GM21825 (cell line): ENCODE results near the gene NHS.
"Not testable (repeated sequence)": the region's sequence is repeated elsewhere in the genome, so short reads cannot be mapped to it uniquely, and the experiment has no call there.

ENCODE experiments used
- ATAC-seq: cut with Tn5 transposase; IDR thresholded peaks from one replicate; pipeline ENCODE4 v1.9.1; 2021; ENCODE audit warnings: mild to moderate bottlenecking, moderate library complexity; ENCODE audit not compliant: unreplicated experiment

The NHS gene

GRCh38 chrX:17544821-17545220, 169.8 kb downstream of the NHS start:
- no peak for ATAC-seq

DNA sequence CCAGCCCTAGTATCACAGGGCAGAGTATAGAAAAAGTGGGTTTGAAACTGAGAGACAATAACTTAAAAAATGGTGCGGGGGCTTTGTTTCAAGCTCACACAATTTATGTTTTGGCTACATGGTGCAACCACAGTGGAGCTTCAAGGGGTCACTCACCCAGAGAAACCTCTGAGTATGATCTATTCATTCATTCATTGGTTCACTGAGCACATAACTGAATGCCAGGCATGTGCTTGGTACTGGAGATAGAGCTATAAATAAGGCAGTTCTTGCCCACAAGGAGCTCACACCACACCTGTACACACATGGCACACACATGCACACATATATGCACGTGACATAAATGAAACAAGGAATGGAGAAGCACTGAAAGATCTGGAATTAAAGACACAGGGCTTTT, 171.4 kb downstream of the NHS start:
- ATAC-seq, result no peak

- ATAC-seq, result no peak
These were observed 172.7 kb downstream of the NHS start for GRCh38 chrX:17547658-17548057.

DNA sequence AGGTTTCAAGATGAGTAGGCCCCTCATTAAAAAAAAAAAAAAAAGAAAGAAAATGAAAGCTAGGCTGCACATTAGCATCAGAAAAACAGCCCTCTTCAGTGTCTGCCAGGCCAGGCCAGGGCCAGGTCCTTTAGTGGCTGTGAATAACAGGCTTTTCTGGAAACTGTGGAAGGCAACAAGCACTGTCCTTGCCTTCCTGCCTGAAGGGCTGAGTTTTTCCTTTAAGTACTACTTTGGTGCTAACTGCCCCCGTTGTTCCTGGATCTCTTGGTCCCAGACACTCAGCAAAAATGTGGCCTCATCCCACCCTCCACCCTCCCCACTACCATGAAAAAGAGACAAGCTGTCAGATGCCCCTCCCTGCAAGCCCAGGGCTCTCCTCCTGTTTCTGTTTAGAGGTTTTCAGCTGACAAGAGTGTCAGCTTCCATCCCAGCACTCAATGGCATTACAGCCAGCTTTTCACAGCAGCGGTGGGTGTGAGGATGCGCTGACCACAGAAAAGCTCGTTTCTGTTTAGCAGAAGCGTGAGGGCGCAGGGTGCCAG, 174.2 kb downstream of the NHS start:
- ATAC-seq, result no peak

DNA sequence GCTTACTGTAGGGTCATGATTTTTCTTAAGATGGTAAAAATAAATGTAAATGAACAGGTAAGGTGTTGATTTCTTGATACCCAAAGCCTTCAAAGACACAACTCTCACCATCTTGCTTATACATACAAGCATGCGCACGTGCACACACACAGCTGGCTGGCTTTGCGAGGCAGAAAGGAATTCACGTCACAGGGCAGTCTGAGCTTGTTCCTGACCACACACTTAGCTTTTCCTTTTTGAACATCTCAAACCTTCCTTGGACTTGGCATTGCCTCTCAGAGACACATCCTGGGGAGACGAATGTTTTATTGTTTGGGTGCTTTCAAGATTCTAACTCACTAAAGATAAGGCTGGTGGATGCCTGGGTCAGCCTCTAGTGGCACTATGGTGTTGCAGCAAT, 175.0 kb downstream of the NHS start:
- no peak for ATAC-seq

DNA sequence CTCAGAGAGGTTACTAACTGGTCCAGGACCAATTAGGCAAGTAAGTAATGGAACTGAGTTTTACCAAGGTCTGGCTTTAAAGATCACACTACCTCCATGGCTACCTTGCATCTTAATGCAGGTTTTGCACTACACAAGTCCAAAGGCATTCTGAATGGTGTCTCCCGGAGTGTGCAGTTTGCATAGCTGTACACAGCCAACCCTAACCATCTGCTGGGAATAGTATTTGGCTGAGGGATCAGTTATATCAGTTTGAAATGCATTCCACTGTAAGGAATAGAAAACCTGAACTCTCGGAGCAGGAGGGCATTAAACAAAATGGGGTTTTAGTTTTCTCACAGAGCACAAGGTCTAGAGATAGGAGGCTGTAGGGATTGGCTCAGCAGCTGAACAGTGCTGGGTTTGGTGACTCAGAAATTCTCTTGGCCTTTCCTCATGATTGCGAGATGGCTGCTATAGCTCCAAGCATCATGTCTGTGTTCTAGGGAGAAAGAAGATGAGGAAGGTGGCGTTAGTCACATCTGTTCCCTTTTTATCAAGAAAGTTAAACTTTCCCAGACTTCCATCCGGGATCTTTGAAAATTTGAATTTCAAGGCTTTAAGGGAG, 177.1 kb downstream of the NHS start:
- no peak for ATAC-seq

GRCh38 chrX:17553469-17553868, 178.5 kb downstream of the NHS start:
- no peak for ATAC-seq

GRCh38 chrX:17553961-17554482, 179.0 kb downstream of the NHS start:
- ATAC-seq, result no peak

DNA sequence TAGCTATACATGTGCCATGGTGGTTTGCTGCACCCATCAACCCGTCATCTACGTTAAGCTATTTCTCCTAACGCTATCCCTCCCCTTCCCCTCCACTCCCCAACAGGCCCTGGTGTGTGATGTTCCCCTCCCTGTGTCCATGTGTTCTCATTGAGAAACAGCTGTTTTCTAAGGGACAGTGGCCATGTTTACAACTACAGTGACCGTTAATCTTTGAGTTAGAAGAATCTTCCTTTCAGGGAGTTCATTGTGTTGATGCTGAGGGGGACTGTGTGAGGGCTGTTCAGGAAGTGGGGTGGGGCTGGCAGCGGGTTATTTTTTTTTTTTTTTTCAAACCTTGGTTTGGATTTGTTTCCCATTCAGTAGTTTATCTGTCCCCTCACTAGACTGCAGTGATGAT, 179.9 kb downstream of the NHS start:
- ATAC-seq, result no peak

- no peak for ATAC-seq
These were observed 180.8 kb downstream of the NHS start for GRCh38 chrX:17555846-17556245.

- ATAC-seq, result no peak
These were observed 184.9 kb downstream of the NHS start for GRCh38 chrX:17559728-17560379.

DNA sequence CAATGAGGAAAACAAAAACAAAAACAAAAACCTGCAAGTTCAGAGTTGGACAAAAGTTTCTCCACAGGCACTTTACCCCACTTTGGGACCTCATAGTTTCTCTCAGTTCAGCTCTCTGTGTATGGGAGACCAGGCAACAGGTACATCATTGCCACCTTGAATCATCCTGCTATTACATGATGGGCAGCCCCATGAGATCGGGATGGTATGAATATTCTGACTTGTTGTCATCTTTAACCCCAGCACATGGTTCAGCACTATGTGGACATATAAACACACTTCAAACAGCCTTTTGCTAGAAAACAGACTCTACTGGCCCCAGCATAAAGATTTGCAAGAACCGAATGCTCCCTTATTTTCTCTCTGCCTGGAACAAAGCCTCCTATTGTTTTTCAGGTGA, 185.4 kb downstream of the NHS start:
- no peak for ATAC-seq

- ATAC-seq, result no peak
These were observed 188.1 kb downstream of the NHS start for GRCh38 chrX:17563076-17563475.

DNA sequence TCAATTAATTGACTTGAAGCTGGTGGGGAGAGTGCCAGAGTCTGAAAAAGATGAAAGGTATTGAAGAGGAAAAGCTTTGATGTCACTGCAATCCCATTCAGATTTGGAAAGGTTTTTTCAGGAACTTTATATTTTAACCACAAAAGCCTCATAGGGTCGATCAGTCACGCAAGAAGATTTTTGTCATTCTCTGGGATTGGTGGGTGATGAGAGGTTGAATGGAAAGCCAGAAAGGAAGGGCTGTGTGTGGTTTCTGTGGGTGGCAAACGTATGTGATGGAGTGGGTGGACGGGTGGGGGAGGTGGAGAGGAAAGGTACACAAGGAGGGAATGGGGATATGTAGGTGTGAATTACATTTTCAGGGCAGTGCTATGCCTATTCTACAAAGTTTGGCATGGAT, 188.5 kb downstream of the NHS start:
- ATAC-seq, result no peak

DNA sequence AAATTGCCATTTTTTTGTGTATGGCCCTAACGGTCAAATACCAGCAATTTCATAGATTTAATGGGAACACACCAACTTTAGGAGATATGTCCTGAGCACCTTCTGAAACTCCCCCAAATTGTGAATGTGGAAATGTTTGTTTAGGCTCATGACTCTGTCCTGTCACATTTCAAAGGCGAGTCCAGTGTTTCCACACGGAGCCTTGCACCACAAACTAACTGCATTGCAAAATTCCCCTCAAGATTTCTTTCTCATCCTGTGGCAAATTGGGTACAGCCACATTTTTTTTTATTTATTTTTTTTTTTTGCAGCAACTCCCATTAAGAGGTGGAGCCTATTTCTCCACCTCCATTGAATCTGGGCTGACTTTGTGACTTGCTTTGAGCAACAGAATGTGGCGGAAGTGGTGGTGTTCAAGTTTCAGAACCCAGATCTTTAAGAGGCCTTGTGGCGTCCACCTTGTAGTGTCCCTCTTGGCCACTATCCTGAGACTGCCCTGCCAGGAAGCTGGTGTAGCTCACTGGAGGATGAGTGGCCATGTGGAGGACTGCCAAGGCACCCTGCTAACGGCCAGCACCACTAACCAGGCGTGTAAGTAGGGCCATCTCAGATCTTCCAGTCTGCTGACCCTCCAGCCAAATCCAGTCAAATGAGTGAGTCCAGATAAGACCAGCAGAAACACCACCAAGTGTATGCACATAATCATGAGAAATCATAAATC, 189.8 kb downstream of the NHS start:
- ATAC-seq, result no peak

DNA sequence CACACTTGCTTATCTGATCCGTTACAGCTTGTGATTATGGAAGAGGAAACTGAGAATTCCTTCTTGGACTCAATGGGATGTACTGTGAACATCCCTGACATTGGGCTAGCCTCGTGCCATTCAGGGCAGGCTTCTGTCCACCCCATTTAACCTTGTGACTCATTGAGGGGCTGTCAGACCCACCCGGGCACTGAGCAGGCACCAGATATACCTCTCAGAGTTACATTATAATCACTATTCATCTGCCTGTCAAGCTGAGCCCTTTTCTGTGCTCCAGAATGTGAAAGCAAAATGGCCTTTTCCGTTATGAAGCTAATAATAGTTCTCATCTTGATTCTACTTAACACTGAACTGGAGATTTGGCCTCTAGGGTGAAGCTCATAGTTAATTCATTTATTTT, 191.7 kb downstream of the NHS start:
- ATAC-seq, result no peak

DNA sequence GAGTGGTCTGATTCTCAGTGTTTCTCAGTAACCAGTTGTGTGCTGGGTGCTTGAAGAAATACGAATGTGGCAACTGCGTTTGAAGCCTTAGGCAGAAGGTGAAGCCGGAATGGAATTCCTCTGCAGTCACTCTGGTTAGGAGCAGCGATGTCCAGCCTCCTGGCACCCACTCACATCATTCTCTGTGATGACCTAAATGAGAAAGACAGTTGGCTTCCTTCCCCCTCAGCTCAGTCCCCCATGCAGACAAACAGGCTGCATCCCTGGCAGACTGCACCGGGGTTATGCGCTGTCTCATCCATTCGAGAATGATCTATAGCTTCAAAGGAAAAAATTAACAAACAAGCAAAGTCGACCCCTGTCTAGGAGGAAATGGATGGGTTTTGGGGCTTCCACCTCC, 192.2 kb downstream of the NHS start:
- ATAC-seq, result no peak

DNA sequence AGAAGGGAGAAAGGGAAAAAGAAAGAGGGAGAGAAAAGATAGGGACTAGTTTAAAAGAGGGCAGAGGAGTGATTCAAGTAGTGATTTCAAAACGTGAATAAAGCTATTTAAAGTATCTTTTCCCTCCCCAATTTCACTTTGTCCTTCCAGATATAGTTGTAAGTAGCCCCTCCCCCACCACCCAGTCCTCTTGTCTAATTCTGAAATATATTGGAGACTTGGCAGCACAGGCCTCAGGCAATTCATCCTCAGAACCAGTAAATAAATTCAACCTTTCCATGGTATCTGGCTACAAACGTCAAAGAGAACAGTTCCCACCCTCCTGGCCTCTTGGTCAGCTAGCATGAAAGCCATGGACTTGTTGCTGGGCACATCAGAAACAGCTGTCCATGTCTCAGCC, 192.8 kb downstream of the NHS start:
- no peak for ATAC-seq

- ATAC-seq, result not testable (repeated sequence)
These were observed 193.8 kb downstream of the NHS start for GRCh38 chrX:17568804-17569203.

- no peak for ATAC-seq
These were observed 204.0 kb downstream of the NHS start for GRCh38 chrX:17579026-17579425.

DNA sequence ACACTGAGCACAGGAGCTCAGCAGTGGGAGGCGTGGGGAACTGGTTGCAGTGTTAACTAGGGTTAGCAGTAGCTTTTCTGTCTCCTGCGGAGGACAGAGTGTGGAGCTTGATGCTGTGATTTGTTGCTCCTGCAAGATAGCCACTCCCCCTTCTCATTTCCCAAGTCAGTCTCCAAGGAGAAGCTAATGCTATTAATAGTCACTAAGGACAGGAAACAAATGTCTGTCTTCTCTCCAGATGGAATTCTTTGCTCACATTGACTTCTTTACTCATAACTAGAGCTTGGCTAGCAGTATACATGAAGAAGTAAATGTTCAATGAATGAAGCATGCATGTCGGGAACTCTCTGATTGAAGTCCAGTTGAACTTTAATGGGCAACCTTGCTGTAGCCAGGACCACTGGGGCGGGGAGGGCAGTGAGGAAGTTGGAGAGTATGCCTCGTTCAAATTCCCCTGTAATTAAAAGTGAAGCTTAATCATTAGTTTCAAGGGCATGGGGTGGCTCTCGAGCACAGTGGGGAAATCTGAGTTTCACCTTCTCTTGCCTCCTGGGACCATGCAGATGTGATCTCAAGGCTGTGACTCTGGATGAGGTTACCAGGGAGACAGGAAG, 205.6 kb downstream of the NHS start:
- no peak for ATAC-seq
